Neuronal stem cell (in vitro differentiated cells): ENCODE results near the gene PGC.
A peak's percentile ranks its signal among the peaks of the same experiment; 100 is the strongest.

Source experiments
- DNase-seq: peaks from one replicate; pipeline ENCODE4 v3.0.0-alpha.2; 2013; ENCODE audit warnings: low spot score
- H2AFZ ChIP-seq: one replicate; pipeline ENCODE4 v1.6.1; 2013; ENCODE audit warnings: mild to moderate bottlenecking, low read length, inconsistent platforms
- H2AK5ac ChIP-seq: 2 replicates; pipeline ENCODE4 v1.6.1; 2013; ENCODE audit warnings: low read depth, mild to moderate bottlenecking, inconsistent platforms, low read length, moderate library complexity, mixed read lengths
- H2BK120ac ChIP-seq: 2 replicates; pipeline ENCODE4 v1.6.1; 2013; ENCODE audit warnings: low read depth, mild to moderate bottlenecking, inconsistent platforms, low read length, moderate library complexity, mixed read lengths
- H2BK12ac ChIP-seq: one replicate; pipeline ENCODE4 v1.6.1; 2013; ENCODE audit warnings: low read length, inconsistent platforms
- H2BK15ac ChIP-seq: 2 replicates; pipeline ENCODE4 v1.6.1; 2013; ENCODE audit warnings: mild to moderate bottlenecking, low read length, inconsistent platforms, mixed read lengths
- H2BK5ac ChIP-seq: one replicate; pipeline ENCODE4 v1.6.1; 2013; ENCODE audit warnings: inconsistent platforms, mild to moderate bottlenecking, low read length, moderate library complexity
- H3K14ac ChIP-seq: one replicate; pipeline ENCODE4 v1.6.1; 2013; ENCODE audit warnings: low read length, inconsistent platforms
- H3K18ac ChIP-seq: 2 replicates; pipeline ENCODE4 v1.6.1; 2013; ENCODE audit warnings: low read length, inconsistent platforms
- H3K23ac ChIP-seq: 2 replicates; pipeline ENCODE4 v1.6.1; 2013; ENCODE audit warnings: low read depth, mild to moderate bottlenecking, mixed read lengths, low read length, inconsistent platforms; ENCODE audit not compliant: poor library complexity
- H3K27ac ChIP-seq: replicated peaks from 3 replicates; pipeline ENCODE4 v1.5.1; 2013; ENCODE audit warnings: low read length, inconsistent platforms
- H3K27me3 ChIP-seq, 3 experiments: 2 replicates each; pipeline ENCODE4 v1.6.1; 2013; ENCODE audit warnings: low read length in 3 of 3, mild to moderate bottlenecking in 2 of 3, inconsistent platforms in 1 of 3, low read depth in 1 of 3, mixed read lengths in 1 of 3, moderate library complexity in 1 of 3; ENCODE audit not compliant: control insufficient read depth in 3 of 3, insufficient read depth in 3 of 3
- H3K36me3 ChIP-seq, 2 donors: replicated peaks in 1 of 2; 2 replicates each; pipeline ENCODE4 v1.6.1; 2013; ENCODE audit warnings: low read length in 2 of 2; ENCODE audit not compliant: control insufficient read depth in 2 of 2, insufficient read depth in 2 of 2
- H3K4ac ChIP-seq: 2 replicates; pipeline ENCODE4 v1.6.1; 2013; ENCODE audit warnings: inconsistent platforms, mild to moderate bottlenecking, low read length, moderate library complexity
- H3K4me1 ChIP-seq, 2 donors: 1 replicate in 1 of 2; 2 replicates in 1 of 2; pipeline ENCODE4 v1.6.1; 2013; ENCODE audit warnings: low read length in 2 of 2, low read depth in 1 of 2; ENCODE audit not compliant: control insufficient read depth in 2 of 2, insufficient read depth in 1 of 2
- H3K4me2 ChIP-seq: one replicate; pipeline ENCODE4 v1.6.1; 2013; ENCODE audit warnings: mild to moderate bottlenecking, low read length, inconsistent platforms; ENCODE audit not compliant: insufficient read depth, poor library complexity, severe bottlenecking
- H3K4me3 ChIP-seq, 2 donors: 2 replicates each; pipeline ENCODE4 v1.5.1; 2013; ENCODE audit warnings: low read length in 2 of 2, mild to moderate bottlenecking in 2 of 2, inconsistent platforms in 1 of 2, moderate library complexity in 1 of 2
- H3K79me1 ChIP-seq: one replicate; pipeline ENCODE4 v1.6.1; 2013; ENCODE audit warnings: low read depth, mild to moderate bottlenecking, inconsistent platforms, low read length, moderate library complexity
- H3K9ac ChIP-seq: one replicate; pipeline ENCODE4 v1.6.1; 2013; ENCODE audit warnings: mild to moderate bottlenecking, low read depth, low read length, inconsistent platforms; ENCODE audit not compliant: poor library complexity
- H3K9me3 ChIP-seq, 2 donors: replicated peaks in 1 of 2; 2 replicates each; pipeline versions ENCODE3 to v1.6.1; 2013; ENCODE audit warnings: low read length in 2 of 2, mild to moderate bottlenecking in 2 of 2, inconsistent platforms in 1 of 2, low read depth in 1 of 2, mixed read lengths in 1 of 2, moderate library complexity in 1 of 2; ENCODE audit not compliant: control insufficient read depth in 2 of 2, insufficient read depth in 1 of 2
- H4K8ac ChIP-seq: one replicate; pipeline ENCODE4 v1.6.1; 2013; ENCODE audit warnings: low read depth, mild to moderate bottlenecking, inconsistent platforms, low read length, moderate library complexity
- H4K91ac ChIP-seq: one replicate; pipeline ENCODE4 v1.6.1; 2013; ENCODE audit warnings: low read length, low read depth, mild to moderate bottlenecking, inconsistent platforms; ENCODE audit not compliant: poor library complexity
- WGBS, 2 donors: extraction: QIAGEN DNeasy Blood & Tissue Kit; methylation state at CpG; one replicate each; pipeline ENCODE4 v1.1.7; 2013; ENCODE audit warnings: missing lambda C conversion rate in 2 of 2, mixed read lengths in 1 of 2; ENCODE audit not compliant: insufficient read length in 2 of 2, insufficient replicate concordance in 1 of 2; ENCODE audit errors: extremely low coverage in 2 of 2; 5-methylcytosine and 5-hydroxymethylcytosine counted together

PGC gene

DNA sequence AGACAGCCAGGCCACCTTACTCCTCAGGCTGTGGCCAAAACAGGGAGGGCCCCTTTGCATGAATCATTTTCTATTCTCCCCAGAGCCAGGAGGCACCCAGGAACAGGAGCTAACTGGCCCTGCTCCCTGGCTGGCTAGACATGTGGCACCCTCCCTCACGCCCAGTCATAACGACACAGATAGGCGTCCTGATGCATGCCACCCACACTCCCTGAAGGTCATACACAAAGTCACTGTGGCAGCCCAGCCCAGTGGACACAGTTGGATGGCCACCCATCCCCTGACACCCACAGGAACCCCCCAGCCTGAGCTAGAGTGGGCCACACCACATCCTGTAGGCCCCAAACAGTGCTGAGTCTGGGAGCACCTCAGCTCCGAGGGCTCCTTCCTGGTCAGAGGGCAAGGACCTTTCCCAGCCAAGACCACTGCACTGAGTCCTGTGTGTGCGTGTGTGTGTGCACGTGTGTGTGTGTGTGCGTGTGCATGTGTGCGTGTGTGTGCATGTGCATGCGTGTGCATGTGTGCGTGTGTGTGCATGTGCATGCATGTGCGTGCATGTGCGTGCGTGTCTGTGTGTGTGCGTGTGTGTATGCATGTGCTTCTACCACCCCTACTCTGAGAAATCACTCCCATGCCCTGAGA lies 33.4 kb downstream of the PGC start:
- no CpG with 5 or more reads among the region's 14 CpGs for whole genome bisulfite sequencing, 2 donors
- peaks cover 0 to 36% (median 2%) of the 10 kb centered on the region in 3 experiments for H3K27me3 ChIP-seq
- peak overlapping the region; percentile 68 for H3K23ac ChIP-seq
- H3K9ac ChIP-seq: peak overlapping the region; percentile 72
- peak overlapping the region in 1 of 2 donors; percentile 56 for H3K4me3 ChIP-seq
- H2BK15ac ChIP-seq: peak overlapping the region; percentile 41
- no peak overlapping the region for H2AFZ ChIP-seq
- H3K18ac ChIP-seq: peak overlapping the region; percentile 54
- H3K27ac ChIP-seq: no peak overlapping the region
- no peak overlapping the region for H3K4ac ChIP-seq
- no peak overlapping the region for H2AK5ac ChIP-seq
- peak overlapping the region; percentile 95 for H2BK12ac ChIP-seq
- H2BK5ac ChIP-seq: peak overlapping the region; percentile 12
- H3K14ac ChIP-seq: peak overlapping the region; percentile 42
- peaks cover 0 to 1% of the 10 kb centered on the region in 2 donors for H3K9me3 ChIP-seq
- peaks cover 0 to 1% of the 10 kb centered on the region in 2 donors for H3K4me1 ChIP-seq
- no peaks in the 10 kb centered on the region for H3K79me1 ChIP-seq
- H3K36me3 ChIP-seq: no peaks in the 10 kb centered on the region
- no peak overlapping the region for H2BK120ac ChIP-seq
- no peak overlapping the region for H3K4me2 ChIP-seq
- H4K91ac ChIP-seq: no peak overlapping the region
- DNase-seq: no peak
- no peak overlapping the region for H4K8ac ChIP-seq

- H3K79me1 ChIP-seq: no peaks in the 10 kb centered on the region
- WGBS, 2 donors: no CpG with 5 or more reads among the region's 9 CpGs
- H3K27ac ChIP-seq: no peak overlapping the region
Observed at GRCh38 chr6:41713159-41713649, 34.0 kb downstream of the PGC start.

DNA sequence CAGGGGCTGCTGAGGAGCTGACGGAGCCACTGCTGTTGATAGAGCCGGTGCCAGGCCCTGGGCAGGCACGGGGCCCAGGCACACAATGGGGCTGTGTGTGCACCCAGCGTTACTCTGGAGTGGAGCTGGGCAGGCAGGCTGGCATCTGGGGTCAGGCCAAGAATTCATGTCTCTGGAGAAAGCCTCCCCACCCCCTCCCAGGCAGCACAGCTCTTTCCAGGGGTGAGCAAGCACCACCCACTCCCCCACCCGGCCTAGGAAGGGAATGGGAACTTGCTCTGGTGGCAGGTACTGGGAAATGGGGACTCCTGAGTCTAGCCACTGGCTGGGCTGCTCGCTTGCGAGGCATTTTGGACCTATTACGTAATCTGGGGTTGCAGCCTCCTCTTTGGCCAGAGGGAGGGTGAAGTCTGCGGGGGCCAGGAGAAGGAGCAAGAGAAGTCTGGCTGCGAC lies 34.5 kb downstream of the PGC start:
- no peak for DNase-seq
- WGBS, 2 donors: no CpG with 5 or more reads among the region's 10 CpGs

More at GRCh38 chr6:41713159-41713649, 34.0 kb downstream of the PGC start:
- Histone ChIP-seq H3K36me3 (no peaks in the 10 kb centered on the region), H3K9me3 (peaks cover 0 to 1% of the 10 kb centered on the region in 2 donors), H2BK120ac (no peak overlapping the region), H2BK5ac (peak overlapping the region; percentile 12), H2AK5ac (peak overlapping the region; percentile 80), H2BK15ac (peak overlapping the region; percentile 41), H3K14ac (peak overlapping the region; percentile 51), H3K9ac (peak overlapping the region; percentile 70), H3K4me1 (peaks cover 0 to 1% of the 10 kb centered on the region in 2 donors), H3K18ac (peak overlapping the region; percentile 66), H4K91ac (peak overlapping the region; percentile 44), H3K23ac (no peak overlapping the region), H3K4ac (peak overlapping the region; percentile 10), H2AFZ (no peak overlapping the region), H3K27me3 (peaks cover 0 to 42% (median 2%) of the 10 kb centered on the region in 3 experiments), H3K4me2 (no peak overlapping the region), H4K8ac (no peak overlapping the region), H3K4me3 (no peak overlapping the region), H2BK12ac (peak overlapping the region; percentile 53)
- DNase-seq: no peak

DNA sequence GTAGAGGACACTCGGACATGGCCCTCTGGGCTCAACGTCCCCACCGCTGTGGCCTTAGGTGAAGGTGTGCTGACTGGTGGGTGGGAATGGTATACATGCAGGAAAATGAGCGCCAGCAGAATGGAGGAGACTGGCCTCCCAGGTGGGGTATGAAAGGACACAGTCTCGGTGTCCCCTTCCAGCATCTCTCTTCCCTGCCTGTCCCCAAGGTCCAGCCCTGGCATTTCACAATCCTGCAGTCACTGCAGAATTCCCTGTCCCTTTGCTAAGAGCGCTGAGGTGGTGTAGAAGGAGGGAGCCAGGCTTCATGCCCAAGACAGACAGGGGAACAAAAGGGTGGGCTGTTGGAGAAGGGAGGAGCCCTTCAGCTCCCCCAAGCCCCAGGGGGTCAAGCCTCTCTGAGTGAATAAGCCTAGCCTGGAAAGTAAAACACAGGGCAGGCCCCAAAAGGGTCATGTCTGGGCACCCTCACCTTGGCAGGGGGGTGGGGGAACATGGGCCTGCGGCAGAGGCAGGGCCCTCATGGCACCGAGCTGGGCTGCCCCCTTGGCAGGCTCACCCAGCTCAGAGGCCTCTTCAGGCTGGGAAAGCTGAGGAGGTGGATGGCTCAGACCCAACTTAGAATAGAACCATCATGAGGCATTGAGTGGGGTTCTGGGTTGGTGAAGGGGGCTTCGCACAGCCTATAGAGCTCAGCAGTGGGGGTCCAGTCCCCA lies 35.7 kb downstream of the PGC start:
- H3K4me2 ChIP-seq: no peak overlapping the region
- H4K8ac ChIP-seq: no peak overlapping the region
- no peak overlapping the region for H2BK15ac ChIP-seq
- no peak overlapping the region for H2BK5ac ChIP-seq
- H3K27me3 ChIP-seq: peaks cover 0 to 51% (median 2%) of the 10 kb centered on the region in 3 experiments
- no peak overlapping the region for H3K4me3 ChIP-seq
- H3K4ac ChIP-seq: no peak overlapping the region
- H4K91ac ChIP-seq: no peak overlapping the region
- H2AK5ac ChIP-seq: no peak overlapping the region
- no peaks in the 10 kb centered on the region for H3K79me1 ChIP-seq
- no CpG with 5 or more reads among the region's 9 CpGs for WGBS, 2 donors
- no peak overlapping the region for H2BK12ac ChIP-seq
- H3K9ac ChIP-seq: no peak overlapping the region
- no peak overlapping the region for H3K14ac ChIP-seq
- H3K9me3 ChIP-seq: peaks cover 0 to 1% of the 10 kb centered on the region in 2 donors
- H2BK120ac ChIP-seq: no peak overlapping the region
- H2AFZ ChIP-seq: no peak overlapping the region
- no peak for DNase-seq
- no peaks in the 10 kb centered on the region for H3K36me3 ChIP-seq
- peaks cover 0 to 1% of the 10 kb centered on the region in 2 donors for H3K4me1 ChIP-seq
- H3K27ac ChIP-seq: no peak overlapping the region
- H3K23ac ChIP-seq: no peak overlapping the region
- no peak overlapping the region for H3K18ac ChIP-seq

More for the DNA sequence above, 34.5 kb downstream of the PGC start:
- Histone ChIP-seq H3K27me3 (peaks cover 0 to 47% (median 2%) of the 10 kb centered on the region in 3 experiments), H2AK5ac (peak overlapping the region; percentile 80), H3K4me2 (no peak overlapping the region), H4K8ac (no peak overlapping the region), H3K4me3 (no peak overlapping the region), H3K36me3 (no peaks in the 10 kb centered on the region), H3K23ac (no peak overlapping the region), H3K4ac (no peak overlapping the region), H3K9me3 (peaks cover 0 to 1% of the 10 kb centered on the region in 2 donors), H4K91ac (peak overlapping the region; percentile 27), H2BK5ac (no peak overlapping the region), H3K4me1 (peaks cover 0 to 1% of the 10 kb centered on the region in 2 donors), H3K14ac (no peak overlapping the region), H2BK15ac (peak overlapping the region; percentile 41), H3K79me1 (no peaks in the 10 kb centered on the region), H3K27ac (no peak overlapping the region), H2BK12ac (no peak overlapping the region), H3K18ac (peak overlapping the region; percentile 21), H2BK120ac (no peak overlapping the region), H3K9ac (peak overlapping the region; percentile 24), H2AFZ (no peak overlapping the region)
